K562 (cell line): ENCODE data around the gene SHC1. TPM values are rescaled to one million over a fixed set of nuclear protein-coding genes. Genes with fewer than 3 reads are reported as not detected.
A peak's percentile ranks its signal among the peaks of the same experiment; 100 is the strongest.

Experiments
- CHAMP1 ChIP-seq: fragments of 450-650 bp; IDR thresholded peaks from 2 replicates; pipeline ENCODE4 v1.6.1; 2016; ENCODE audit warnings: mild to moderate bottlenecking
- FOXJ3 ChIP-seq: sonication (generic); formaldehyde crosslinking; IDR thresholded peaks from 2 replicates; pipeline ENCODE4 v1.4.0; 2020; ENCODE audit warnings: mild to moderate bottlenecking, missing genetic modification reagents
- FOXO4 ChIP-seq: fragments of 450-650 bp; formaldehyde crosslinking; IDR thresholded peaks from 2 replicates; pipeline ENCODE4 v1.4.0; 2020; ENCODE audit warnings: mild to moderate bottlenecking, moderate library complexity
- GTF2E2 ChIP-seq: fragments of 200-800 bp; sonication (Bioruptor generic); IDR thresholded peaks from 2 replicates; pipeline ENCODE4 v1.6.1; 2016; ENCODE audit warnings: missing genetic modification characterization, missing compliant biosample characterization
- HEY1 ChIP-seq: fragments of 250-450 bp; sonication (Bioruptor Pico); IDR thresholded peaks from 2 replicates; pipeline ENCODE4 v1.5.0; 2020; ENCODE audit warnings: mild to moderate bottlenecking, moderate library complexity, borderline replicate concordance
- HMG20B ChIP-seq: fragments of 250-450 bp; sonication (Bioruptor Pico); IDR thresholded peaks from 2 replicates; pipeline ENCODE4 v1.5.0; 2021; ENCODE audit warnings: mild to moderate bottlenecking
- MEIS2 ChIP-seq: fragments of 450-650 bp; IDR thresholded peaks from 2 replicates; pipeline ENCODE4 v1.6.1; 2014; ENCODE audit warnings: mild to moderate bottlenecking; ENCODE audit not compliant: partially characterized antibody
- NCOR1 ChIP-seq: fragments of 450-650 bp; IDR thresholded peaks from 2 replicates; pipeline ENCODE4 v1.6.1; 2016; ENCODE audit warnings: mild to moderate bottlenecking, moderate library complexity
- NEUROD1 ChIP-seq: fragments of 150-350 bp; IDR thresholded peaks from 2 replicates; pipeline ENCODE4 v1.6.1; 2014; ENCODE audit warnings: borderline replicate concordance, low read length, low read depth; ENCODE audit not compliant: partially characterized antibody
- SMARCA4 ChIP-seq: fragments of 450-650 bp; IDR thresholded peaks from 2 replicates; pipeline ENCODE4 v1.6.1; 2016
- SNIP1 ChIP-seq: fragments of 450-650 bp; IDR thresholded peaks from 2 replicates; pipeline ENCODE4 v1.7.1; 2017; ENCODE audit warnings: low read depth, mild to moderate bottlenecking
- SRF ChIP-seq, 2 experiments: fragments of 250-450, 450-650 bp in 1 of 2; sonication (Bioruptor Pico) in 1 of 2; sonication (generic) in 1 of 2; formaldehyde crosslinking; IDR thresholded peaks; 2 replicates each; pipeline versions ENCODE4 v1.5.0 to v1.5.1; 2020 to 2022; ENCODE audit warnings: mild to moderate bottlenecking in 1 of 2, missing genetic modification reagents in 1 of 2
- STAT5B ChIP-seq: fragments of 250-450 bp; sonication (Bioruptor Pico); IDR thresholded peaks from 2 replicates; pipeline ENCODE4 v1.8.0; 2021; ENCODE audit warnings: mild to moderate bottlenecking, inconsistent platforms
- ZNF143 ChIP-seq: sonication (generic); formaldehyde crosslinking; IDR thresholded peaks from 2 replicates; pipeline ENCODE4 v1.9.0; 2022; ENCODE audit warnings: mild to moderate bottlenecking, missing genetic modification reagents
- ZNF274 ChIP-seq: IDR thresholded peaks from 2 replicates; pipeline ENCODE4 v1.6.1; 2011; ENCODE audit warnings: low read depth, mild to moderate bottlenecking, low read length, moderate library complexity, borderline replicate concordance
- ZNF518B ChIP-seq: fragments of 250-450 bp; sonication (Bioruptor Pico); IDR thresholded peaks from 2 replicates; pipeline ENCODE4 v1.5.0; 2021; ENCODE audit warnings: mild to moderate bottlenecking, moderate library complexity
- polyA plus RNA-seq, 8 experiments: library from polyadenylated mRNA; depleted of rRNA in 4 of 8; stranded (reverse) in 5 of 8; unstranded in 3 of 8; fragments of >200 nt; fragmentation: Nextera tagmentation in 2 of 8; fragmentation: Illumina TruSeq in 1 of 8; extraction: Ambion mirVana in 2 of 8; extraction: Trizol in 1 of 8; gene quantifications; 2 replicates each; pipeline versions ENCODE4 v1.2.1 to v1.2.3, GENCODE V29; 2011 to 2014; ENCODE audit warnings: inconsistent platforms in 1 of 8, missing spikeins in 1 of 8
- total RNA-seq, 7 experiments: library from RNA; depleted of rRNA in 6 of 7; stranded (reverse); fragments of >200 nt in 6 of 7; fragmentation: Illumina TruSeq in 2 of 7; extraction: Trizol in 2 of 7; gene quantifications; 2 replicates each; pipeline versions ENCODE4 v1.2.1 to v1.2.3, GENCODE V29; 2011 to 2021; ENCODE audit warnings: low replicate concordance in 1 of 7
- TF ChIP-seq, protein P1 (sequence below): fragments of 250-450 bp; sonication (Bioruptor Pico); IDR thresholded peaks from 2 replicates; pipeline ENCODE4 v1.5.0; 2021
- TF ChIP-seq, protein P2 (sequence below): fragments of 450-650 bp; IDR thresholded peaks from 2 replicates; pipeline ENCODE4 v1.6.1; 2016
- TF ChIP-seq, protein P3 (sequence below): sonication (generic); formaldehyde crosslinking; IDR thresholded peaks from 2 replicates; pipeline ENCODE4 v1.8.0; 2022; ENCODE audit warnings: missing genetic modification reagents, mild to moderate bottlenecking, borderline replicate concordance

SHC1 gene
- total and polyA plus RNA-seq, 9 of the 15 experiments (the other 6 are each of a cell fraction or from before 2014, with no cell fraction given): 4.1 to 113 (median 51.9) TPM

- TF ChIP-seq ZNF518B (CRISPR knock-in tag): no peak
- TF ChIP-seq ZNF274: no peak
- no peak for TF ChIP-seq HEY1
- no peak for TF ChIP-seq STAT5B (CRISPR knock-in tag)
- no peak for TF ChIP-seq SNIP1
- TF ChIP-seq FOXO4: no peak
- TF ChIP-seq HMG20B (CRISPR knock-in tag): no peak
- TF ChIP-seq, protein P1, sequence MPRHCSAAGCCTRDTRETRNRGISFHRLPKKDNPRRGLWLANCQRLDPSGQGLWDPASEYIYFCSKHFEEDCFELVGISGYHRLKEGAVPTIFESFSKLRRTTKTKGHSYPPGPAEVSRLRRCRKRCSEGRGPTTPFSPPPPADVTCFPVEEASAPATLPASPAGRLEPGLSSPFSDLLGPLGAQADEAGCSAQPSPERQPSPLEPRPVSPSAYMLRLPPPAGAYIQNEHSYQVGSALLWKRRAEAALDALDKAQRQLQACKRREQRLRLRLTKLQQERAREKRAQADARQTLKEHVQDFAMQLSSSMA: no peak
- peak; percentile 15 to 78; a peak in 3 of 4 replicates for TF ChIP-seq SRF (CRISPR knock-in tag; IDR thresholded peaks at IDR 0.05)
- no peak for TF ChIP-seq SMARCA4
- TF ChIP-seq ZNF143 (CRISPR knock-in tag): no peak
- TF ChIP-seq FOXJ3: no peak
- TF ChIP-seq NEUROD1: peak; percentile 39
- TF ChIP-seq GTF2E2 (tag): no peak
- TF ChIP-seq, protein P2, sequence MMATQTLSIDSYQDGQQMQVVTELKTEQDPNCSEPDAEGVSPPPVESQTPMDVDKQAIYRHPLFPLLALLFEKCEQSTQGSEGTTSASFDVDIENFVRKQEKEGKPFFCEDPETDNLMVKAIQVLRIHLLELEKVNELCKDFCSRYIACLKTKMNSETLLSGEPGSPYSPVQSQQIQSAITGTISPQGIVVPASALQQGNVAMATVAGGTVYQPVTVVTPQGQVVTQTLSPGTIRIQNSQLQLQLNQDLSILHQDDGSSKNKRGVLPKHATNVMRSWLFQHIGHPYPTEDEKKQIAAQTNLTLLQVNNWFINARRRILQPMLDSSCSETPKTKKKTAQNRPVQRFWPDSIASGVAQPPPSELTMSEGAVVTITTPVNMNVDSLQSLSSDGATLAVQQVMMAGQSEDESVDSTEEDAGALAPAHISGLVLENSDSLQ: no peak
- TF ChIP-seq CHAMP1: no peak
- TF ChIP-seq, protein P3, sequence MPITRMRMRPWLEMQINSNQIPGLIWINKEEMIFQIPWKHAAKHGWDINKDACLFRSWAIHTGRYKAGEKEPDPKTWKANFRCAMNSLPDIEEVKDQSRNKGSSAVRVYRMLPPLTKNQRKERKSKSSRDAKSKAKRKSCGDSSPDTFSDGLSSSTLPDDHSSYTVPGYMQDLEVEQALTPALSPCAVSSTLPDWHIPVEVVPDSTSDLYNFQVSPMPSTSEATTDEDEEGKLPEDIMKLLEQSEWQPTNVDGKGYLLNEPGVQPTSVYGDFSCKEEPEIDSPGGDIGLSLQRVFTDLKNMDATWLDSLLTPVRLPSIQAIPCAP (CRISPR knock-in tag): no peak
- peak; percentile 42; the same call in 1 of the 2 replicates for TF ChIP-seq NCOR1
- no peak for TF ChIP-seq MEIS2
These were observed 33.3 kb upstream of the SHC1 start (continued) for GRCh38 chr1:155003766-155004351.
